ENCODE results near the gene PRG3.
"Not testable (repeated sequence)": the region's sequence is repeated elsewhere in the genome, so short reads cannot be mapped to it uniquely, and the experiment has no call there.

Gene PRG3

GRCh38 chr11:57407941-57408475 lies 27.1 kb upstream of the PRG3 start:
- no peak for DNase-seq

GRCh38 chr11:57407010-57407920 lies 26.3 kb upstream of the PRG3 start:
- DNase-seq, result no peak

GRCh38 chr11:57406337-57406904 lies 25.5 kb upstream of the PRG3 start:
- no peak for DNase-seq

- DNase-seq, result no peak
These were observed 24.4 kb upstream of the PRG3 start for GRCh38 chr11:57405271-57405860.

GRCh38 chr11:57403802-57404147 lies 22.8 kb upstream of the PRG3 start:
- no peak for DNase-seq

GRCh38 chr11:57403003-57403801 lies 22.3 kb upstream of the PRG3 start:
- not testable (repeated sequence) for DNase-seq

GRCh38 chr11:57402188-57403002 lies 21.4 kb upstream of the PRG3 start:
- no peak for DNase-seq

- no peak for DNase-seq
These were observed 19.1 kb upstream of the PRG3 start for GRCh38 chr11:57399972-57400578.

GRCh38 chr11:57399221-57399620 lies 18.3 kb upstream of the PRG3 start:
- DNase-seq, result no peak

- DNase-seq, result no peak
These were observed 16.5 kb upstream of the PRG3 start for GRCh38 chr11:57397394-57397990.

GRCh38 chr11:57396744-57397143 lies 15.8 kb upstream of the PRG3 start:
- no peak for DNase-seq

- no peak for DNase-seq
These were observed 15.1 kb upstream of the PRG3 start for GRCh38 chr11:57395905-57396623.

GRCh38 chr11:57394203-57394965 lies 13.4 kb upstream of the PRG3 start:
- no peak for DNase-seq

- DNase-seq, result no peak
These were observed 11.8 kb upstream of the PRG3 start for GRCh38 chr11:57392763-57393105.

GRCh38 chr11:57392066-57392762 lies 11.3 kb upstream of the PRG3 start:
- no peak for DNase-seq

GRCh38 chr11:57391539-57391938 lies 10.6 kb upstream of the PRG3 start:
- no peak for DNase-seq

- no peak for DNase-seq
These were observed 10.2 kb upstream of the PRG3 start for GRCh38 chr11:57391111-57391510.

GRCh38 chr11:57390535-57390934 lies 9.6 kb upstream of the PRG3 start, which contains the start of gene PRG2:
TSS of gene PRG2 (minus strand) at chr11:57390650. CDS start at chr11:57389944, 706 bp downstream.
- DNase-seq, result no peak

Measured in activated gamma-delta T cell treated with Interleukin-2 at 50 U/mL for 16 hours (primary cell).